ENCODE results near the gene PLET1. TPM values are rescaled to one million over a fixed set of nuclear protein-coding genes. Genes with fewer than 3 reads are reported as not detected.

The PLET1 gene, protein sequence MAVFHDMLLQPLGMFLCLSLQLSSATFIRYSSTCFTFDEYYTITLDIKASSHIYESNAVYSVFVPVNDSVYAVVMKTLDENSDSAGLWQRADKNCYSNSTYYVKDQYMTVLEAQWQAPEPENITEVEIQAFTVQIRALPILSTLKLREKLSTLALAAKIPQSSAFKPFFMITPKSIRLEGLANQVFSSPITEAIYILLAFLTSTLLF
- total RNA-seq (2014; rRNA removed; shearing (Covaris generic)) (not detected in 2 replicates), polyA plus RNA-seq (2016; fragmentation: Nextera tagmentation; extraction: Ambion mirVana) (not detected in 2 replicates)

DNA sequence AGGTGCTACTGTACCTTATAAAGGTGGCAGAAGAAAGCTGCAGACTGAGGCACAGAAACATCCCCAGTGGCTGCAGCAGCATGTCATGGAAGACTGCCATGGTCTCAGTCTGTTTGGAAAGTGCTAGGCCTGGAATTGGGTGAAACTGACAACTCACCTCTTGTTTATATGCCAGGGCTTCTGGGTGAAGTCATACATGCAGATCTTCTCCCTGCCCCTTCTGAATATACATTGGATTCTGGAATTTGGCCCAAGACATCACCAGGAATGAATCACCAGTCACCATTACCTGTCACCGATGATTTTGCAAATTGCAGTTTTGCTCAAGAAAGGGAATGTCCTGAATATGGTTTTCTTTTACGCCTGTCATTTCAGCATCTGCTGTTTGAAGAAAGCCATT, at the start of gene PLET1:
Gene PLET1 (minus strand): TSS at position 371 of the 400 bp plus-strand sequence. CDS start 271 bp downstream, at position 100.
- H2AFZ ChIP-seq = no peak within 1 kb of the TSS
- 92 to 93% methylated on average over 2 of the region's 2 CpGs for WGBS, 2 experiments (ENCODE audit: low coverage in 1 of 2, low lambda C conversion rate in 2 of 2, missing lambda C conversion rate in 2 of 2)
- no peak within 1 kb of the TSS for H3K9ac ChIP-seq
- H3K4me1 ChIP-seq (ENCODE audit: insufficient read depth) = no peaks in the 10 kb centered on the region
- no peaks in the 10 kb centered on the region for H4K20me1 ChIP-seq (ENCODE audit: insufficient read depth)
- in situ Hi-C loops (cut with MboI) = no loop called here
- H3F3A ChIP-seq (ENCODE audit: insufficient read depth) = no peaks in the 10 kb centered on the region
- H3K27ac ChIP-seq = no peak within 1 kb of the TSS
- no peaks in the 10 kb centered on the region for H3K27me3 ChIP-seq (replicated peaks; ENCODE audit: insufficient read depth)
- DNase-seq = peak; percentile 7
- H3K9me2 ChIP-seq (ENCODE audit: insufficient read depth) = no peaks in the 10 kb centered on the region
- H3K79me2 ChIP-seq (ENCODE audit: insufficient read depth) = no peaks in the 10 kb centered on the region
- no peak within 1 kb of the TSS for H3K4me2 ChIP-seq (ENCODE audit: unreplicated experiment)
- no peaks in the 10 kb centered on the region for H3K9me3 ChIP-seq (ENCODE audit: low read depth)
- no peak for TF ChIP-seq EZH2phosphoT487 (IDR thresholded peaks at IDR 0.05; ENCODE audit: insufficient read depth, low read depth)
- TF ChIP-seq EZH2 (IDR thresholded peaks at IDR 0.05; ENCODE audit: insufficient read depth, poor library complexity, severe bottlenecking) = no peak
- no peak within 1 kb of the TSS for H3K4me3 ChIP-seq
- no peaks in the 10 kb centered on the region for H3K36me3 ChIP-seq (ENCODE audit: low read depth)

DNA sequence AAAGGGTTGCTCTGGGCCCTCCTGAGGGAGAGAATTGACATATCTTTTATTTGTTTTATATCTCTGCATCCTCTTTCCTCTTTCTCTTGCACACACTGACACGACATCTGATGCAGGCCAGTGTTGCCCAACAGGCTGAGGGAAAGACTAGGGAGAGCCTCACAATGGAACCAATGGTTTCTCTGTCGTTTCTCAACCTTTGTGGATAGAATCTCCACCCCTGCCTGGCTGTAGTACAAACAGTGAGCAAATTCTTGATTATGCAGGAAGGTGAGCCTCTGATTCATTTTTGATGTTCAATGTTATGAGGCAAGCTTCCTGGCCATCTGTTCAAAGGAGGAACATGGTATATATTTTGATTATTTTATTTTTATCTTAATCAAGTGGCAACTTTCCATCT, 49.8 kb upstream of the PLET1 start:
- TF ChIP-seq EZH2 (IDR thresholded peaks at IDR 0.05; ENCODE audit: insufficient read depth, poor library complexity, severe bottlenecking) = no peak
- no peak for TF ChIP-seq EZH2phosphoT487 (IDR thresholded peaks at IDR 0.05; ENCODE audit: insufficient read depth, low read depth)
- H3K9ac ChIP-seq = no peak overlapping the region
- no peak overlapping the region for H3K27ac ChIP-seq
- H3K79me2 ChIP-seq (ENCODE audit: insufficient read depth) = no peaks in the 10 kb centered on the region
- H3K27me3 ChIP-seq (replicated peaks; ENCODE audit: insufficient read depth) = no peaks in the 10 kb centered on the region
- no peaks in the 10 kb centered on the region for H3K36me3 ChIP-seq (ENCODE audit: low read depth)
- 50 to 62% methylated on average over 2 of the region's 2 CpGs for WGBS, 2 experiments (ENCODE audit: low coverage in 1 of 2, low lambda C conversion rate in 2 of 2, missing lambda C conversion rate in 2 of 2)
- DNase-seq = no peak
- H3K4me3 ChIP-seq = no peak overlapping the region
- H4K20me1 ChIP-seq (ENCODE audit: insufficient read depth) = no peaks in the 10 kb centered on the region
- H3K9me3 ChIP-seq (ENCODE audit: low read depth) = no peaks in the 10 kb centered on the region
- H3F3A ChIP-seq (ENCODE audit: insufficient read depth) = no peaks in the 10 kb centered on the region
- H3K9me2 ChIP-seq (ENCODE audit: insufficient read depth) = no peaks in the 10 kb centered on the region
- no peak overlapping the region for H2AFZ ChIP-seq
- H3K4me1 ChIP-seq (ENCODE audit: insufficient read depth) = no peaks in the 10 kb centered on the region
- H3K4me2 ChIP-seq (ENCODE audit: unreplicated experiment) = no peak overlapping the region
- in situ Hi-C loops (cut with MboI) = no loop called here

DNA sequence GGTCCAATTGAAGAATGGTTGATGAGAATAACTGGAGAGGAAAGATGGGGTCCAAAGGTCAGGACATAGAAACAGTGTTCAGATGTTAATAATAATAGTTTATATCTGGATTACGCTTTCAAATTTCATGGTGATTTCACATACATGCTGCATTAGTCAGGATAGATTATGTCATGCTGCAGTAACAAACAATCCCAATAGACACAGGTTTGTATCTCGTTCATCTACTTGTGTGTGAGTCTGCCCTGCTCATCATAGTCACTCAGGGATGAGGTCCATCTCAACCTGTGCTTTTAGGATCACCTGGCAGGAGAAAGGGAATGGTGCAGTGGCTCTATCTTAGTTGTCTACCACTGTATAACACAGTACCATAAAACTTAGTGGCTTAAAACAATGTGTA, 48.0 kb upstream of the PLET1 start:
- no peak for DNase-seq
- in situ Hi-C loops (cut with MboI) = no loop called here
- H3F3A ChIP-seq (ENCODE audit: insufficient read depth) = no peaks in the 10 kb centered on the region
- WGBS, 2 experiments (ENCODE audit: low coverage in 1 of 2, low lambda C conversion rate in 2 of 2, missing lambda C conversion rate in 2 of 2) = 75 to 81% methylated on average over 2 of the region's 2 CpGs
- no peaks in the 10 kb centered on the region for H3K9me2 ChIP-seq (ENCODE audit: insufficient read depth)
- no peaks in the 10 kb centered on the region for H3K27me3 ChIP-seq (replicated peaks; ENCODE audit: insufficient read depth)
- TF ChIP-seq EZH2 (IDR thresholded peaks at IDR 0.05; ENCODE audit: insufficient read depth, poor library complexity, severe bottlenecking) = no peak
- TF ChIP-seq EZH2phosphoT487 (IDR thresholded peaks at IDR 0.05; ENCODE audit: insufficient read depth, low read depth) = no peak
- H4K20me1 ChIP-seq (ENCODE audit: insufficient read depth) = no peaks in the 10 kb centered on the region
- H3K79me2 ChIP-seq (ENCODE audit: insufficient read depth) = no peaks in the 10 kb centered on the region
- no peak overlapping the region for H3K9ac ChIP-seq
- H3K36me3 ChIP-seq (ENCODE audit: low read depth) = no peaks in the 10 kb centered on the region
- no peak overlapping the region for H3K27ac ChIP-seq
- H3K4me3 ChIP-seq = no peak overlapping the region
- no peak overlapping the region for H2AFZ ChIP-seq
- 0 out of 2 replicates have a peak, but pooled peaks cover 2% of the 10 kb centered on the region for H3K4me1 ChIP-seq (ENCODE audit: insufficient read depth)
- H3K9me3 ChIP-seq (ENCODE audit: low read depth) = no peaks in the 10 kb centered on the region
- H3K4me2 ChIP-seq (ENCODE audit: unreplicated experiment) = no peak overlapping the region

DNA sequence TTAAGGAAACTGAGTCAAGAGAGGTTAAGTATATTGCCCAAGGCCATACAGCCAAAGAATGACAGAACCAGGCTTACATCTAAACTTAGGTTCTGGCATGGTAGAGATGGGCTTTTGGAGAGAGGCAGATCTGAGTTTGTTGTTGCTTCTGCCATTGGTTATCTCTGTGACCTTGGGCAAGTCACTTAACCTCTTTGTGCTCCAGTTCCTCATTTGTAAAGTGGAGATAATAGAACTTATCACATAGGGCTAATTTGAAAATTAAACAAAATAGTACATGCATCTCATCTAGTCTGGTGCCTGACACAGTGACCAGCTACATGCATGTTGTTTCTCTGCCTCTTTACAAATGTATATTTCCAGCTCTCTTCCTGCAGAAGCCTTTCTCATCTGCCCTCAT, 47.0 kb upstream of the PLET1 start:
- Histone ChIP-seq H3K27me3 (replicated peaks; ENCODE audit: insufficient read depth) (no peaks in the 10 kb centered on the region), H4K20me1 (ENCODE audit: insufficient read depth) (no peaks in the 10 kb centered on the region), H3K9me2 (ENCODE audit: insufficient read depth) (no peaks in the 10 kb centered on the region), H3K79me2 (ENCODE audit: insufficient read depth) (no peaks in the 10 kb centered on the region), H3K4me2 (ENCODE audit: unreplicated experiment) (no peak overlapping the region), H3K4me1 (ENCODE audit: insufficient read depth) (peaks cover 8% of the 10 kb centered on the region), H3K27ac (no peak overlapping the region), H3K9ac (no peak overlapping the region), H3F3A (ENCODE audit: insufficient read depth) (no peaks in the 10 kb centered on the region), H3K4me3 (no peak overlapping the region), H3K9me3 (ENCODE audit: low read depth) (no peaks in the 10 kb centered on the region), H3K36me3 (ENCODE audit: low read depth) (no peaks in the 10 kb centered on the region), H2AFZ (no peak overlapping the region)
- no peak for DNase-seq
- TF ChIP-seq EZH2 (IDR thresholded peaks at IDR 0.05; ENCODE audit: insufficient read depth, poor library complexity, severe bottlenecking) = no peak
- TF ChIP-seq EZH2phosphoT487 (IDR thresholded peaks at IDR 0.05; ENCODE audit: insufficient read depth, low read depth) = no peak
- in situ Hi-C loops (cut with MboI) = no loop called here

All from GM23248 (cell line).